HepG2 (cell line): ENCODE results near the gene SMIM41. TPM values are rescaled to one million over a fixed set of nuclear protein-coding genes. Genes with fewer than 3 reads are reported as not detected.

Experiments used
- ATAC-seq: fragments of 200-7000 bp; cut with Tn5 transposase; 3 replicates; pipeline ENCODE4 v1.9.1; 2020; ENCODE audit warnings: mild to moderate bottlenecking, moderate library complexity
- BruUV-seq: library from RNA; stranded (reverse); fragments of 400-500 nt; replicated peaks from 2 replicates; lab custom pipeline; 2021; lab: Mats Ljungman, UMichigan
- CTCF ChIA-PET: fragments of 300-600 bp; formaldehyde crosslinking; extraction: SDS; loops from one replicate; lab custom pipeline; 2021; ENCODE audit warnings: low total read pairs, inconsistent platforms, low intra/inter-chr PET ratio; lab: Yijun Ruan, JAX
- POLR2A ChIA-PET: fragments of 350-600 bp; sonication (Branson Sonifier 250); formaldehyde crosslinking; loops from one replicate; lab custom pipeline; 2020; ENCODE audit warnings: antibody characterized with exemption, inconsistent platforms; lab: Yijun Ruan, JAX
- DNase-seq: peaks from one replicate; pipeline ENCODE4 v3.0.0-alpha.2; 2015; ENCODE audit warnings: low spot score
- FAIRE-seq: peaks from 3 replicates; lab custom pipeline; 2011; peaks lifted over from hg19 to GRCh38; lab: Jason Lieb, UNC
- H2AFZ ChIP-seq: one replicate; pipeline ENCODE4 v1.6.1; 2011; ENCODE audit warnings: low read length, inconsistent platforms
- H3K27ac ChIP-seq: fragments of 300-600 bp; 3 replicates; pipeline ENCODE4 v1.8.0; 2011; ENCODE audit warnings: mixed run types, mild to moderate bottlenecking, mixed read lengths, low read length, inconsistent platforms; ENCODE audit not compliant: insufficient read depth; ENCODE audit errors: extremely low read length
- H3K27me3 ChIP-seq, 2 experiments: fragments of 200-600 bp in 1 of 2; 2 replicates in 1 of 2; 3 replicates in 1 of 2; pipeline versions ENCODE4 v1.6.0 to v1.8.0; 2011; ENCODE audit warnings: low read length in 2 of 2, mild to moderate bottlenecking in 2 of 2, moderate library complexity in 2 of 2, inconsistent platforms in 1 of 2; ENCODE audit not compliant: insufficient read depth in 2 of 2, control insufficient read depth in 1 of 2
- H3K36me3 ChIP-seq, 2 experiments: fragments of 200-600 bp in 1 of 2; replicated peaks in 1 of 2; 2 replicates in 1 of 2; 3 replicates in 1 of 2; pipeline versions ENCODE4 v1.5.1 to v1.8.0; 2011; ENCODE audit warnings: low read length in 2 of 2, inconsistent platforms in 1 of 2; ENCODE audit not compliant: insufficient read depth in 2 of 2, control insufficient read depth in 1 of 2
- H3K4me1 ChIP-seq: 2 replicates; pipeline ENCODE4 v1.5.1; 2012; ENCODE audit warnings: low read length, inconsistent platforms; ENCODE audit not compliant: insufficient read depth
- H3K4me2 ChIP-seq: 2 replicates; pipeline ENCODE4 v1.6.0; 2011; ENCODE audit warnings: low read depth, low read length, inconsistent platforms
- H3K4me3 ChIP-seq, 3 experiments: fragments of 200-600 bp in 1 of 3; sonication (generic), shearing (Covaris generic) in 1 of 3; replicated peaks in 1 of 3; 2 replicates each; pipeline ENCODE4 v1.5.1; 2011 to 2016; ENCODE audit warnings: low read length in 3 of 3, inconsistent platforms in 2 of 3, low read depth in 2 of 3, mild to moderate bottlenecking in 2 of 3, control low read depth in 1 of 3, mixed read lengths in 1 of 3; ENCODE audit not compliant: insufficient read depth in 1 of 3
- H3K79me2 ChIP-seq: one replicate; pipeline ENCODE4 v1.6.1; 2011; ENCODE audit warnings: low read length, inconsistent platforms; ENCODE audit not compliant: insufficient read depth
- H3K9ac ChIP-seq: 2 replicates; pipeline ENCODE4 v1.6.0; 2011; ENCODE audit warnings: mild to moderate bottlenecking, low read depth, low read length, inconsistent platforms; ENCODE audit not compliant: insufficient read depth
- H3K9me3 ChIP-seq: 2 replicates; pipeline ENCODE4 v1.5.1; 2012; ENCODE audit warnings: mild to moderate bottlenecking, low read length
- H4K20me1 ChIP-seq: 2 replicates; pipeline ENCODE4 v1.6.0; 2011; ENCODE audit warnings: inconsistent platforms, mild to moderate bottlenecking, low read length, moderate library complexity; ENCODE audit not compliant: insufficient read depth
- DZIP1 ChIP-seq: sonication (generic); formaldehyde crosslinking; IDR thresholded peaks from 2 replicates; pipeline ENCODE4 v1.5.0; 2020; ENCODE audit warnings: mild to moderate bottlenecking, missing genetic modification reagents
- IRX3 ChIP-seq: sonication (generic); formaldehyde crosslinking; IDR thresholded peaks from 2 replicates; pipeline ENCODE4 v1.8.1; 2023; ENCODE audit warnings: mild to moderate bottlenecking, low read depth, missing genetic modification reagents, borderline replicate concordance
- MBNL3 ChIP-seq: fragments of 250-450 bp; sonication (Bioruptor Pico); conservative IDR thresholded peaks from 2 replicates; pipeline ENCODE4 v1.8.0; 2022; ENCODE audit warnings: mild to moderate bottlenecking, inconsistent platforms
- NR1H2 ChIP-seq: sonication (generic); formaldehyde crosslinking; IDR thresholded peaks from 2 replicates; pipeline ENCODE4 v1.8.1; 2022; ENCODE audit warnings: low read depth, missing genetic modification reagents, borderline replicate concordance
- RERE ChIP-seq: IDR thresholded peaks from 2 replicates; pipeline ENCODE4 v1.6.1; 2016; ENCODE audit warnings: low read depth, missing genetic modification reagents, missing compliant biosample characterization
- THAP7 ChIP-seq: sonication (generic); formaldehyde crosslinking; IDR thresholded peaks from 2 replicates; pipeline ENCODE4 v1.8.1; 2023; ENCODE audit warnings: mild to moderate bottlenecking, missing genetic modification reagents
- ZKSCAN5 ChIP-seq: sonication (generic); formaldehyde crosslinking; IDR thresholded peaks from 2 replicates; pipeline ENCODE4 v1.5.1; 2020; ENCODE audit warnings: mild to moderate bottlenecking, missing genetic modification reagents
- ZNF260 ChIP-seq: sonication (generic); formaldehyde crosslinking; IDR thresholded peaks from 2 replicates; pipeline ENCODE4 v1.4.0; 2020; ENCODE audit warnings: missing genetic modification reagents, low read depth, mild to moderate bottlenecking, borderline replicate concordance
- ZNF543 ChIP-seq: sonication (generic); formaldehyde crosslinking; IDR thresholded peaks from 2 replicates; pipeline ENCODE4 v1.4.0; 2020; ENCODE audit warnings: mild to moderate bottlenecking, missing genetic modification reagents
- ZNF589 ChIP-seq: sonication (generic); formaldehyde crosslinking; conservative IDR thresholded peaks from 2 replicates; pipeline ENCODE4 v1.8.0; 2022; ENCODE audit warnings: mild to moderate bottlenecking, moderate library complexity, missing genetic modification reagents
- ZNF761 ChIP-seq: sonication (generic); formaldehyde crosslinking; conservative IDR thresholded peaks from 2 replicates; pipeline ENCODE4 v1.4.0; 2020; ENCODE audit warnings: mild to moderate bottlenecking, missing genetic modification reagents
- WGBS: methylation state at CpG from one replicate; pipeline ENCODE4 v1.1.6; 2017; ENCODE audit warnings: low lambda C conversion rate; 5-methylcytosine and 5-hydroxymethylcytosine counted together
- in situ Hi-C: cut with HindIII; loops from 2 replicates; pipeline ENCODE4 v1.10.0; 2017; ENCODE audit warnings: low pct_unique_long_range_greater_than_20kb; ENCODE audit not compliant: extremely low pct_ligation_motif_present
- intact Hi-C: fragments of 100-400 bp; cut with micrococcal nuclease; formaldehyde crosslinking; loops from one replicate; pipeline ENCODE4 v1.10.0; 2022; ENCODE audit not compliant: unreplicated experiment
- polyA plus RNA-seq, 8 experiments: library from polyadenylated mRNA; depleted of rRNA in 3 of 8; stranded (reverse) in 7 of 8; unstranded in 1 of 8; fragments of >200 nt; fragmentation: Illumina TruSeq in 4 of 8; extraction: Trizol in 4 of 8; gene quantifications; 2 replicates each; pipeline versions ENCODE4 v1.2.1 to v1.2.3, GENCODE V29; 2011 to 2016; ENCODE audit warnings: low read depth in 4 of 8, missing spikeins in 1 of 8, mixed read lengths in 1 of 8; ENCODE audit not compliant: insufficient read depth in 1 of 8
- total RNA-seq, 5 experiments: library from RNA; depleted of rRNA; stranded (reverse); fragments of >200 nt; fragmentation: Illumina TruSeq; extraction: Trizol; gene quantifications; 2 replicates each; pipeline ENCODE4 v1.2.3, GENCODE V29; 2016; ENCODE audit warnings: low read depth in 1 of 5
- TF ChIP-seq, protein P1 (sequence below): sonication (generic); formaldehyde crosslinking; IDR thresholded peaks from 2 replicates; pipeline ENCODE4 v1.5.0; 2020; ENCODE audit warnings: missing genetic modification reagents

The SMIM41 gene
- total and polyA plus RNA-seq, 2 of the 13 experiments (the other 11 are each of a cell fraction or from before 2014, with no cell fraction given), result not detected

DNA sequence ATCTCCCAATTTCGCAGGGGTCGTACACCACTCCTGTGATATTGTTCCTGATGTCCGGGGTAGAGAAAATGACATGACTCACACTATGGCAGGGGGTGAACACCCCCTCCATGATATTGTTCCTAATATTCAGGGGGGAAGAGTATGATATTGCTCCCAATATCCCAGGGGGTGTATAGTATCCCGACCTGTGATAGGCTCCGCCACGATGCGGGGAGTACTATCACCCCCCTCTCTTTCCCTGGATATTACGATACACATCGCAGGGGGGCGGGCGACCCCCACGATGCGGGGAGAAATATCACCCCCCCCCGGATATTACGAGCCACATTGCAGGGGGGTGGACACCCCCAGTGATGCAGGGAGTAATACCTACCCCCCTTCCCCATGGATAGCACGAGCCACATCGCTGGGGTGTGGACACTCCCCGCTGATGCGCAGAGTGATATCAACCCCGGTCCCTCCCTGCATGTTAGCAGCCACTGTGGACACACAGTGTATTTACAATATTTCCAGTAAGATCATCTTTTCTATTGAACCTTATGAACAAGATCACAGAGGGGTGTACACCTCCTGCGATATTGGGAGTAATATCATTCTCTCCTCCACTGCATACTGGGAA is 17.7 kb downstream of the SMIM41 start:
- FAIRE-seq, result no peak
- H4K20me1 ChIP-seq, result no peaks in the 10 kb centered on the region
- ChIA-PET POLR2A (no interaction called here), CTCF (no interaction called here)
- peaks cover 11% of the 10 kb centered on the region for H3K4me1 ChIP-seq
- H3K4me2 ChIP-seq, result no peak overlapping the region
- ATAC-seq, result no peak
- in situ Hi-C loops (no loop called here), intact Hi-C loops (no loop called here)
- H3K9me3 ChIP-seq, result no peaks in the 10 kb centered on the region
- no TSS peak for BruUV-seq
- H3K9ac ChIP-seq, result no peak overlapping the region
- H3K27me3 ChIP-seq, result no peaks in the 10 kb centered on the region
- DNase-seq, result no peak
- H3K4me3 ChIP-seq, result no peak overlapping the region
- H2AFZ ChIP-seq, result no peak overlapping the region
- no peaks in the 10 kb centered on the region for H3K79me2 ChIP-seq
- no peak overlapping the region for H3K27ac ChIP-seq
- 83% methylated on average over 19 of the region's 21 CpGs for WGBS
- H3K36me3 ChIP-seq, result no peaks in the 10 kb centered on the region
- TF ChIP-seq ZNF260 (CRISPR knock-in tag) (no peak), RERE (CRISPR knock-in tag) (no peak), ZNF589 (CRISPR knock-in tag) (no peak), THAP7 (no peak), IRX3 (CRISPR knock-in tag) (no peak), ZNF543 (CRISPR knock-in tag) (no peak), DZIP1 (CRISPR knock-in tag) (no peak), MBNL3 (no peak), ZKSCAN5 (CRISPR knock-in tag) (no peak), NR1H2 (CRISPR knock-in tag) (no peak), ZNF761 (CRISPR knock-in tag) (no peak)
- TF ChIP-seq, protein P1, sequence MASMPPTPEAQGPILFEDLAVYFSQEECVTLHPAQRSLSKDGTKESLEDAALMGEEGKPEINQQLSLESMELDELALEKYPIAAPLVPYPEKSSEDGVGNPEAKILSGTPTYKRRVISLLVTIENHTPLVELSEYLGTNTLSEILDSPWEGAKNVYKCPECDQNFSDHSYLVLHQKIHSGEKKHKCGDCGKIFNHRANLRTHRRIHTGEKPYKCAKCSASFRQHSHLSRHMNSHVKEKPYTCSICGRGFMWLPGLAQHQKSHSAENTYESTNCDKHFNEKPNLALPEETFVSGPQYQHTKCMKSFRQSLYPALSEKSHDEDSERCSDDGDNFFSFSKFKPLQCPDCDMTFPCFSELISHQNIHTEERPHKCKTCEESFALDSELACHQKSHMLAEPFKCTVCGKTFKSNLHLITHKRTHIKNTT (CRISPR knock-in tag), result no peak
